ENCODE data around the gene NUAK2. TPM values are rescaled to one million over a fixed set of nuclear protein-coding genes. Genes with fewer than 3 reads are reported as not detected.

The NUAK2 gene
- 28.8 to 38.0 TPM (median 35.3 TPM) in 5 replicates for total RNA-seq (2022; extraction: Qiagen RNA extraction; ENCODE audit: low read depth)

DNA sequence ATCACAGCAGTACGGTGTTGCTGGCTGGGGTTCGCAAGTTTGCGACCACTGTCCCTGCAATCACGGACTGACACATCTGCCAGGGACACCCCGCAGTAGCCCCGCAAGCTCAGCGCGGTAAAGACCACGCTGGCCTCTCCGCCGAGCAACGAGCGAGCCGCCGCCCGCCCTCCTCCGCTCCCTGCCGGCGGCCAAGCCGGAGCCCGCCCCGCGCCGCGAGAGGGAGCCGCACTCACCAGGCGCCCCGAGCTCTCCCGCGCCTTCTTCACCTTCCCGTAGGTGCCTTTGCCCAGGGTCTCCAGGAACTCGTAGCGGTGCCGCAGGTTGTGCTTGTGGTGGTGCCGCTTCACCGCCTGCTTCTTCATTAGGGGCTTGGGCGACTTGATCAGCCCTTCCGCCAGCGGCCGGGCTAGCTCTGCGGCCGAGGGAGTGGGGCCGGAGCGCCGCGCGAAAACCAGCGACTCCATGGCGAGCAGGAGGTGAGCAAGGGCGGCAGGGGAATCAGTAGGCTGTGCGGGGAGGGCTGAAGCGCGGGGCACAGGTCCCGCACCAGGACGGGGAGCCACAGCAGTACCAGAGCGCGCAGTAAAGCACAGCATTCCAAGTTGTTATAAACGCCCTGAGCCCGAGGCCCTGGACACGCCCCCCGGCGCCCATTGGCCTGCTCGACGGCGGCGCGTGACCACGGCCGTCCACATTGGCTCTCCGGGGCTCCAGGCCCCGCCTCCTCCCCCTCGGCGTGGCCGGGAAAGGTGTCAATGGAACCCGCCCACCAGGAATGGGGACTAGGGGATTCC, at the start of gene NUAK2:
Gene NUAK2 (minus strand): TSS at position 584 of the 797 bp plus-strand sequence. CDS start 117 bp downstream, at position 467.

DNA sequence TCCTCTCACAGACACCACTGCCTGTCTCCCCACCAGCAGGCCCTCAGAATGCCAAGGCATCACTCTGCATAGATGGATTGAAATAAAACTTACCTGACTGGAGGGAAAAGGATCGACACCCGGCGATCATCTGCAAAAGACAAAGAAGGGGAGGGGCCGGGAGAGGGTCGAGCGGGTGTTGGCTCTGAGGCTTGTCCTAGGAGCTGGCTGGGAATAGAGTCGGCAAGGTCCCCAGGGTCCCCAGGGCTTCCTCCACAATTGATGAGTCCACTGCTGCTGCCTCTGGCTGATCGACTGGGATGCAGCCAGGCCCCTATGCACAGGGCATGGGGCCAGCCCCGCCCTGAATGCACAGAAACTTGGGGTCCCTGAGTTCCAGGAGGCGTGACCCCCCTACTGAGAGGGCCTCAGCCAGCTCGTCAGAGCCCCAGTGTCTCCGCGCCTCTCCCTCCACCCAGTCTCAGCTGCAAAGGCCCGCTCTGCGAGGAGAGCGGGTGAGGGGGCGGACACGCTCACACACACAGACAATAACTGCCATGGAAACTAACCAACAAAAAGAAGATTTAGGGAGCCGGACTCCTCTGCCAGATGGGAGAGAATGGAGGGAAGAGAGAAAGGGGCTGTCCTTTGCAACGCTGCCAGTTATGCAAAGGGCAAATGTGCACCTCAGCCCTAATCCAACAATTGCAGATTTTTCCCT, 35.0 kb upstream of the NUAK2 start, which contains the start of gene KLHDC8A:
Gene KLHDC8A (minus strand): TSS at position 483 of the 700 bp plus-strand sequence. CDS start 13,318 bp downstream, outside the sequence.

Other genes starting within 250 kb of the NUAK2 start
- gene TMEM81, start 237.3 kb downstream of the NUAK2 start, total RNA-seq (2022; extraction: Qiagen RNA extraction; ENCODE audit: low read depth): 2.2 to 3.5 TPM (median 2.6 TPM) in 5 replicates
- 12.4 to 16.0 TPM (median 14.4 TPM) in 5 replicates for gene RBBP5, start 199.8 kb downstream of the NUAK2 start, total RNA-seq (2022; extraction: Qiagen RNA extraction; ENCODE audit: low read depth)
- 9.1 to 12.2 TPM (median 11.1 TPM) in 5 replicates for gene DSTYK, start 110.0 kb downstream of the NUAK2 start, total RNA-seq (2022; extraction: Qiagen RNA extraction; ENCODE audit: low read depth)
- gene TMCC2, start 93.8 kb downstream of the NUAK2 start, total RNA-seq (2022; extraction: Qiagen RNA extraction; ENCODE audit: low read depth): 2.8 to 3.3 TPM (median 3.1 TPM) in 5 replicates
- gene KLHDC8A, start 35.2 kb upstream of the NUAK2 start, total RNA-seq (2022; extraction: Qiagen RNA extraction; ENCODE audit: low read depth): 0.36 to 0.81 TPM (median 0.58 TPM) in 5 replicates
- not detected in 5 replicates for gene LEMD1, start 100.3 kb upstream of the NUAK2 start, total RNA-seq (2022; extraction: Qiagen RNA extraction; ENCODE audit: low read depth)
- gene BLACAT1, start 134.3 kb upstream of the NUAK2 start, total RNA-seq (2022; extraction: Qiagen RNA extraction; ENCODE audit: low read depth): 0.03 to 0.07 TPM in 2 of 5 replicates, not detected in the others
- 0.66 to 1.3 TPM (median 1.1 TPM) in 5 replicates for gene CDK18, start 182.9 kb upstream of the NUAK2 start, total RNA-seq (2022; extraction: Qiagen RNA extraction; ENCODE audit: low read depth)

Measured in A549 treated with DMSO at 1 μM for 4 hours (cell line).